SJCRH30 (cell line): ENCODE results near the gene ANKZF1. TPM values are rescaled to one million over a fixed set of nuclear protein-coding genes. Genes with fewer than 3 reads are reported as not detected.
"Not testable (repeated sequence)": the region's sequence is repeated elsewhere in the genome, so short reads cannot be mapped to it uniquely, and the experiment has no call there.

Source experiments
- DNase-seq, 2 experiments: peaks; one replicate each; pipeline ENCODE4 v3.0.0-alpha.2; 2015 to 2020
- H3K27ac ChIP-seq: fragments of 250-450 bp; sonication (Bioruptor Pico); 2 replicates; pipeline ENCODE4 v1.5.1; 2020; ENCODE audit warnings: mild to moderate bottlenecking, moderate library complexity
- H3K27me3 ChIP-seq: fragments of 250-450 bp; sonication (Bioruptor Pico); 2 replicates; pipeline ENCODE4 v1.5.1; 2020; ENCODE audit warnings: mild to moderate bottlenecking, moderate library complexity
- H3K36me3 ChIP-seq: fragments of 250-450 bp; sonication (Bioruptor Pico); 2 replicates; pipeline ENCODE4 v1.5.1; 2020; ENCODE audit warnings: mild to moderate bottlenecking, moderate library complexity
- H3K4me1 ChIP-seq: fragments of 250-450 bp; sonication (Bioruptor Pico); 2 replicates; pipeline ENCODE4 v1.5.1; 2020; ENCODE audit warnings: mild to moderate bottlenecking, moderate library complexity
- H3K4me3 ChIP-seq: fragments of 250-450 bp; sonication (Bioruptor Pico); 2 replicates; pipeline ENCODE4 v1.5.1; 2020; ENCODE audit warnings: mild to moderate bottlenecking, moderate library complexity
- H3K9me3 ChIP-seq: fragments of 250-450 bp; sonication (Bioruptor Pico); replicated peaks from 2 replicates; pipeline ENCODE4 v1.5.1; 2020; ENCODE audit warnings: mild to moderate bottlenecking, moderate library complexity
- total RNA-seq: library from RNA; depleted of rRNA; stranded (reverse); fragments of >200 nt; shearing (Covaris generic); gene quantifications from 2 replicates; pipeline ENCODE4 v1.2.3, GENCODE V29; 2014

Gene ANKZF1
- total RNA-seq, 1 experiment from 2014 or later, result 28.7 TPM

GRCh38 chr2:219252570-219252899, 22.9 kb downstream of the ANKZF1 start:
- H3K4me1 ChIP-seq, result peaks cover 31% of the 10 kb centered on the region
- DNase-seq, result no peak
- no peaks in the 10 kb centered on the region for H3K9me3 ChIP-seq
- peak overlapping the region; percentile 68 for H3K4me3 ChIP-seq
- H3K36me3 ChIP-seq, result peaks cover 3% of the 10 kb centered on the region
- peak overlapping the region; percentile 80 for H3K27ac ChIP-seq
- H3K27me3 ChIP-seq, result peaks cover 4% of the 10 kb centered on the region; the same call in 1 of the 2 replicates

GRCh38 chr2:219252900-219253752, 23.5 kb downstream of the ANKZF1 start, which contains the start of gene TUBA4B:
Gene TUBA4B, plus strand, starts transcription at chr2:219253243. Its CDS starts 165 bp downstream, at chr2:219253408.
- peaks cover 4% of the 10 kb centered on the region; the same call in 1 of the 2 replicates for H3K27me3 ChIP-seq
- no peaks in the 10 kb centered on the region for H3K9me3 ChIP-seq
- peak within 1 kb of the TSS; percentile 68 for H3K4me3 ChIP-seq
- DNase-seq, result peak; percentile 95
- peaks cover 3% of the 10 kb centered on the region for H3K36me3 ChIP-seq
- peak within 1 kb of the TSS; percentile 80 for H3K27ac ChIP-seq
- H3K4me1 ChIP-seq, result peaks cover 31% of the 10 kb centered on the region

GRCh38 chr2:219253753-219254589, 24.4 kb downstream of the ANKZF1 start, which contains the start of gene TUBA4A:
Gene TUBA4A, minus strand, starts transcription at chr2:219253918. Its CDS starts 60 bp downstream, at chr2:219253858.
- Histone ChIP-seq H3K9me3 (no peaks in the 10 kb centered on the region), H3K36me3 (peaks cover 3% of the 10 kb centered on the region), H3K27me3 (peaks cover 4% of the 10 kb centered on the region; the same call in 1 of the 2 replicates), H3K4me1 (peaks cover 28% of the 10 kb centered on the region), H3K27ac (peak within 1 kb of the TSS; percentile 80), H3K4me3 (peak within 1 kb of the TSS; percentile 68)
- DNase-seq, result peak; percentile 83 to 87

- Histone ChIP-seq H3K27me3 (peaks cover 4% of the 10 kb centered on the region), H3K27ac (no peak overlapping the region), H3K4me3 (peak overlapping the region; percentile 68; the same call in 1 of the 2 replicates), H3K36me3 (peaks cover 3% of the 10 kb centered on the region), H3K9me3 (no peaks in the 10 kb centered on the region), H3K4me1 (peaks cover 22% of the 10 kb centered on the region)
- DNase-seq, result no peak
Measured at GRCh38 chr2:219254590-219255201, 25.1 kb downstream of the ANKZF1 start.

GRCh38 chr2:219258942-219259341, 29.3 kb downstream of the ANKZF1 start:
- H3K27me3 ChIP-seq, DNase-seq, H3K4me3 ChIP-seq, H3K36me3 ChIP-seq, H3K4me1 ChIP-seq, H3K27ac ChIP-seq, H3K9me3 ChIP-seq: not testable (repeated sequence)

GRCh38 chr2:219261024-219261855, 31.6 kb downstream of the ANKZF1 start:
- Histone ChIP-seq H3K27ac (no peak overlapping the region), H3K36me3 (no peaks in the 10 kb centered on the region), H3K4me3 (no peak overlapping the region), H3K4me1 (peaks cover 4% of the 10 kb centered on the region; the same call in 1 of the 2 replicates), H3K27me3 (no peaks in the 10 kb centered on the region; the same call in none of the 2 replicates), H3K9me3 (no peaks in the 10 kb centered on the region)
- DNase-seq, result peak in 1 of 2 experiments; percentile 58

GRCh38 chr2:219266232-219266631, 36.6 kb downstream of the ANKZF1 start:
- H3K4me1 ChIP-seq, result peaks cover under 1% of the 10 kb centered on the region; the same call in 1 of the 2 replicates
- H3K4me3 ChIP-seq, result no peak overlapping the region
- no peaks in the 10 kb centered on the region for H3K27me3 ChIP-seq
- no peak overlapping the region for H3K27ac ChIP-seq
- no peaks in the 10 kb centered on the region for H3K9me3 ChIP-seq
- no peak for DNase-seq
- H3K36me3 ChIP-seq, result no peaks in the 10 kb centered on the region

GRCh38 chr2:219266886-219267285, 37.3 kb downstream of the ANKZF1 start:
- Histone ChIP-seq H3K27me3 (no peaks in the 10 kb centered on the region), H3K4me1 (no peaks in the 10 kb centered on the region), H3K27ac (no peak overlapping the region), H3K9me3 (no peaks in the 10 kb centered on the region), H3K36me3 (no peaks in the 10 kb centered on the region), H3K4me3 (no peak overlapping the region)
- no peak for DNase-seq

- no peak overlapping the region for H3K27ac ChIP-seq
- no peaks in the 10 kb centered on the region for H3K9me3 ChIP-seq
- no peaks in the 10 kb centered on the region; the same call in 1 of the 2 replicates for H3K4me1 ChIP-seq
- no peaks in the 10 kb centered on the region for H3K36me3 ChIP-seq
- no peak overlapping the region for H3K4me3 ChIP-seq
- H3K27me3 ChIP-seq, result no peaks in the 10 kb centered on the region
- DNase-seq, result no peak
Measured at GRCh38 chr2:219268294-219268693, 38.7 kb downstream of the ANKZF1 start.

GRCh38 chr2:219269362-219270054, 39.9 kb downstream of the ANKZF1 start:
- no peak overlapping the region for H3K27ac ChIP-seq
- H3K4me1 ChIP-seq, result no peaks in the 10 kb centered on the region; the same call in none of the 2 replicates
- no peak overlapping the region for H3K4me3 ChIP-seq
- H3K9me3 ChIP-seq, result no peaks in the 10 kb centered on the region
- H3K27me3 ChIP-seq, result no peaks in the 10 kb centered on the region
- no peak for DNase-seq
- H3K36me3 ChIP-seq, result no peaks in the 10 kb centered on the region

GRCh38 chr2:219270055-219270372, 40.4 kb downstream of the ANKZF1 start:
- Histone ChIP-seq H3K36me3 (no peaks in the 10 kb centered on the region), H3K4me3 (no peak overlapping the region), H3K27ac (no peak overlapping the region), H3K9me3 (no peaks in the 10 kb centered on the region), H3K27me3 (no peaks in the 10 kb centered on the region), H3K4me1 (no peaks in the 10 kb centered on the region; the same call in none of the 2 replicates)
- no peak for DNase-seq

- H3K27me3 ChIP-seq, result no peaks in the 10 kb centered on the region
Measured at GRCh38 chr2:219271021-219271420, 41.4 kb downstream of the ANKZF1 start.

GRCh38 chr2:219272356-219272755, 42.8 kb downstream of the ANKZF1 start:
- no peaks in the 10 kb centered on the region for H3K36me3 ChIP-seq
- H3K27me3 ChIP-seq, result no peaks in the 10 kb centered on the region
- no peaks in the 10 kb centered on the region; the same call in none of the 2 replicates for H3K4me1 ChIP-seq
- no peaks in the 10 kb centered on the region for H3K9me3 ChIP-seq
- H3K4me3 ChIP-seq, result no peak overlapping the region
- H3K27ac ChIP-seq, result no peak overlapping the region
- no peak for DNase-seq

More at GRCh38 chr2:219271021-219271420, 41.4 kb downstream of the ANKZF1 start:
- Histone ChIP-seq H3K4me3 (no peak overlapping the region), H3K36me3 (no peaks in the 10 kb centered on the region), H3K27ac (no peak overlapping the region), H3K4me1 (no peaks in the 10 kb centered on the region; the same call in none of the 2 replicates), H3K9me3 (no peaks in the 10 kb centered on the region)
- DNase-seq, result no peak
